Measurements from ENCODE around the gene EEF1E1.
A peak's percentile ranks its signal among the peaks of the same experiment; 100 is the strongest.

Gene EEF1E1

GRCh38 chr6:8102122-8102958 is at the start of gene EEF1E1:
EEF1E1 (minus strand) TSS chr6:8102548; CDS start chr6:8102521, 27 bp downstream.
- H3K4me3 ChIP-seq (ENCODE audit: low read length in 2 of 2), result peak within 1 kb of the TSS; percentile 89 to 94
- peak within 1 kb of the TSS; percentile 75 to 81 for H3K9ac ChIP-seq (ENCODE audit: low read length in 2 of 2)
- no peaks in the 10 kb centered on the region for H3K36me3 ChIP-seq (ENCODE audit: control insufficient read depth in 2 of 2, insufficient read depth in 2 of 2, low read length in 2 of 2)
- H3K4me1 ChIP-seq (ENCODE audit: control insufficient read depth, insufficient read depth, low read length), result peaks cover 5% of the 10 kb centered on the region
- peaks cover 0 to 4% of the 10 kb centered on the region in 2 donors for H3K27me3 ChIP-seq (ENCODE audit: control insufficient read depth in 1 of 2, insufficient read depth in 2 of 2, low read length in 2 of 2)
- no peaks in the 10 kb centered on the region for H3K9me3 ChIP-seq (ENCODE audit: control insufficient read depth in 2 of 2, low read length in 2 of 2)
- no peak within 1 kb of the TSS for H3K27ac ChIP-seq (ENCODE audit: low read length)

- H3K27me3 ChIP-seq (ENCODE audit: control insufficient read depth in 1 of 2, insufficient read depth in 2 of 2, low read length in 2 of 2), result no peaks in the 10 kb centered on the region
Observed at GRCh38 chr6:8149350-8149749, 47.0 kb upstream of the EEF1E1 start.

GRCh38 chr6:8143945-8144344 is 41.6 kb upstream of the EEF1E1 start:
- no peak overlapping the region for H3K27ac ChIP-seq (ENCODE audit: low read length)

More at GRCh38 chr6:8149350-8149749, 47.0 kb upstream of the EEF1E1 start:
- Histone ChIP-seq H3K9me3 (ENCODE audit: control insufficient read depth in 2 of 2, low read length in 2 of 2) (peaks cover 0 to 4% of the 10 kb centered on the region in 2 donors), H3K9ac (ENCODE audit: low read length in 2 of 2) (no peak overlapping the region), H3K27ac (ENCODE audit: low read length) (no peak overlapping the region), H3K4me3 (ENCODE audit: low read length in 2 of 2) (no peak overlapping the region), H3K4me1 (ENCODE audit: control insufficient read depth, insufficient read depth, low read length) (no peaks in the 10 kb centered on the region), H3K36me3 (ENCODE audit: control insufficient read depth in 2 of 2, insufficient read depth in 2 of 2, low read length in 2 of 2) (no peaks in the 10 kb centered on the region)

GRCh38 chr6:8139451-8139850 is 37.1 kb upstream of the EEF1E1 start:
- Histone ChIP-seq H3K36me3 (ENCODE audit: control insufficient read depth in 2 of 2, insufficient read depth in 2 of 2, low read length in 2 of 2) (no peaks in the 10 kb centered on the region), H3K9me3 (ENCODE audit: control insufficient read depth in 2 of 2, low read length in 2 of 2) (no peaks in the 10 kb centered on the region), H3K4me1 (ENCODE audit: control insufficient read depth, insufficient read depth, low read length) (no peaks in the 10 kb centered on the region), H3K9ac (ENCODE audit: low read length in 2 of 2) (no peak overlapping the region), H3K4me3 (ENCODE audit: low read length in 2 of 2) (no peak overlapping the region), H3K27me3 (ENCODE audit: control insufficient read depth in 1 of 2, insufficient read depth in 2 of 2, low read length in 2 of 2) (no peaks in the 10 kb centered on the region), H3K27ac (ENCODE audit: low read length) (no peak overlapping the region)

More at GRCh38 chr6:8143945-8144344, 41.6 kb upstream of the EEF1E1 start:
- H3K36me3 ChIP-seq (ENCODE audit: control insufficient read depth in 2 of 2, insufficient read depth in 2 of 2, low read length in 2 of 2), result no peaks in the 10 kb centered on the region
- no peak overlapping the region for H3K9ac ChIP-seq (ENCODE audit: low read length in 2 of 2)
- H3K4me1 ChIP-seq (ENCODE audit: control insufficient read depth, insufficient read depth, low read length), result no peaks in the 10 kb centered on the region
- H3K27me3 ChIP-seq (ENCODE audit: control insufficient read depth in 1 of 2, insufficient read depth in 2 of 2, low read length in 2 of 2), result no peaks in the 10 kb centered on the region
- H3K9me3 ChIP-seq (ENCODE audit: control insufficient read depth in 2 of 2, low read length in 2 of 2), result peaks cover 0 to 4% of the 10 kb centered on the region in 2 donors
- no peak overlapping the region for H3K4me3 ChIP-seq (ENCODE audit: low read length in 2 of 2)

GRCh38 chr6:8137529-8137939 is 35.2 kb upstream of the EEF1E1 start:
- H3K36me3 ChIP-seq (ENCODE audit: control insufficient read depth in 2 of 2, insufficient read depth in 2 of 2, low read length in 2 of 2), result no peaks in the 10 kb centered on the region
- no peaks in the 10 kb centered on the region for H3K4me1 ChIP-seq (ENCODE audit: control insufficient read depth, insufficient read depth, low read length)
- no peak overlapping the region for H3K27ac ChIP-seq (ENCODE audit: low read length)
- no peaks in the 10 kb centered on the region for H3K9me3 ChIP-seq (ENCODE audit: control insufficient read depth in 2 of 2, low read length in 2 of 2)
- no peak overlapping the region for H3K9ac ChIP-seq (ENCODE audit: low read length in 2 of 2)
- H3K4me3 ChIP-seq (ENCODE audit: low read length in 2 of 2), result no peak overlapping the region
- no peaks in the 10 kb centered on the region for H3K27me3 ChIP-seq (ENCODE audit: control insufficient read depth in 1 of 2, insufficient read depth in 2 of 2, low read length in 2 of 2)

- Histone ChIP-seq H3K36me3 (ENCODE audit: control insufficient read depth in 2 of 2, insufficient read depth in 2 of 2, low read length in 2 of 2) (no peaks in the 10 kb centered on the region), H3K9me3 (ENCODE audit: control insufficient read depth in 2 of 2, low read length in 2 of 2) (peaks cover 0 to 5% of the 10 kb centered on the region in 2 donors), H3K27ac (ENCODE audit: low read length) (no peak overlapping the region), H3K9ac (ENCODE audit: low read length in 2 of 2) (no peak overlapping the region), H3K27me3 (ENCODE audit: control insufficient read depth in 1 of 2, insufficient read depth in 2 of 2, low read length in 2 of 2) (peaks cover 0 to 8% of the 10 kb centered on the region in 2 donors), H3K4me1 (ENCODE audit: control insufficient read depth, insufficient read depth, low read length) (no peaks in the 10 kb centered on the region), H3K4me3 (ENCODE audit: low read length in 2 of 2) (no peak overlapping the region)
Observed at GRCh38 chr6:8135276-8135675, 32.9 kb upstream of the EEF1E1 start.

GRCh38 chr6:8132130-8132529 is 29.8 kb upstream of the EEF1E1 start:
- H3K36me3 ChIP-seq (ENCODE audit: control insufficient read depth in 2 of 2, insufficient read depth in 2 of 2, low read length in 2 of 2), result no peaks in the 10 kb centered on the region
- H3K4me1 ChIP-seq (ENCODE audit: control insufficient read depth, insufficient read depth, low read length), result no peaks in the 10 kb centered on the region
- no peak overlapping the region for H3K9ac ChIP-seq (ENCODE audit: low read length in 2 of 2)
- H3K4me3 ChIP-seq (ENCODE audit: low read length in 2 of 2), result no peak overlapping the region
- H3K9me3 ChIP-seq (ENCODE audit: control insufficient read depth in 2 of 2, low read length in 2 of 2), result peaks cover 0 to 5% of the 10 kb centered on the region in 2 donors
- H3K27ac ChIP-seq (ENCODE audit: low read length), result no peak overlapping the region
- H3K27me3 ChIP-seq (ENCODE audit: control insufficient read depth in 1 of 2, insufficient read depth in 2 of 2, low read length in 2 of 2), result peaks cover 0 to 8% of the 10 kb centered on the region in 2 donors

GRCh38 chr6:8131265-8131897 is 29.0 kb upstream of the EEF1E1 start:
- no peaks in the 10 kb centered on the region for H3K4me1 ChIP-seq (ENCODE audit: control insufficient read depth, insufficient read depth, low read length)
- H3K4me3 ChIP-seq (ENCODE audit: low read length in 2 of 2), result no peak overlapping the region
- H3K9me3 ChIP-seq (ENCODE audit: control insufficient read depth in 2 of 2, low read length in 2 of 2), result peaks cover 0 to 5% of the 10 kb centered on the region in 2 donors
- no peaks in the 10 kb centered on the region for H3K36me3 ChIP-seq (ENCODE audit: control insufficient read depth in 2 of 2, insufficient read depth in 2 of 2, low read length in 2 of 2)
- H3K27ac ChIP-seq (ENCODE audit: low read length), result no peak overlapping the region
- no peak overlapping the region for H3K9ac ChIP-seq (ENCODE audit: low read length in 2 of 2)
- peaks cover 0 to 8% of the 10 kb centered on the region in 2 donors for H3K27me3 ChIP-seq (ENCODE audit: control insufficient read depth in 1 of 2, insufficient read depth in 2 of 2, low read length in 2 of 2)

- no peaks in the 10 kb centered on the region for H3K36me3 ChIP-seq (ENCODE audit: control insufficient read depth in 2 of 2, insufficient read depth in 2 of 2, low read length in 2 of 2)
- H3K27ac ChIP-seq (ENCODE audit: low read length), result no peak overlapping the region
Observed at GRCh38 chr6:8130399-8130798, 28.1 kb upstream of the EEF1E1 start.

GRCh38 chr6:8123236-8123635 is 20.9 kb upstream of the EEF1E1 start:
- H3K4me1 ChIP-seq (ENCODE audit: control insufficient read depth, insufficient read depth, low read length), result no peaks in the 10 kb centered on the region
- H3K9me3 ChIP-seq (ENCODE audit: control insufficient read depth in 2 of 2, low read length in 2 of 2), result no peaks in the 10 kb centered on the region
- H3K4me3 ChIP-seq (ENCODE audit: low read length in 2 of 2), result no peak overlapping the region
- no peaks in the 10 kb centered on the region for H3K36me3 ChIP-seq (ENCODE audit: control insufficient read depth in 2 of 2, insufficient read depth in 2 of 2, low read length in 2 of 2)
- H3K9ac ChIP-seq (ENCODE audit: low read length in 2 of 2), result no peak overlapping the region
- H3K27me3 ChIP-seq (ENCODE audit: control insufficient read depth in 1 of 2, insufficient read depth in 2 of 2, low read length in 2 of 2), result peaks cover 0 to 2% of the 10 kb centered on the region in 2 donors
- no peak overlapping the region for H3K27ac ChIP-seq (ENCODE audit: low read length)

More at GRCh38 chr6:8130399-8130798, 28.1 kb upstream of the EEF1E1 start:
- Histone ChIP-seq H3K4me3 (ENCODE audit: low read length in 2 of 2) (no peak overlapping the region), H3K4me1 (ENCODE audit: control insufficient read depth, insufficient read depth, low read length) (no peaks in the 10 kb centered on the region), H3K9ac (ENCODE audit: low read length in 2 of 2) (no peak overlapping the region), H3K27me3 (ENCODE audit: control insufficient read depth in 1 of 2, insufficient read depth in 2 of 2, low read length in 2 of 2) (peaks cover 0 to 8% of the 10 kb centered on the region in 2 donors), H3K9me3 (ENCODE audit: control insufficient read depth in 2 of 2, low read length in 2 of 2) (peaks cover 0 to 5% of the 10 kb centered on the region in 2 donors)
